Gastroesophageal sphincter (tissue), 4 donors: Measurements from ENCODE around the gene NEDD8. TPM values are rescaled to one million over a fixed set of nuclear protein-coding genes. Genes with fewer than 3 reads are reported as not detected.
A peak's percentile ranks its signal among the peaks of the same experiment; 100 is the strongest.

Source experiments
- ATAC-seq: fragments of 150-250 bp; one replicate; pipeline ENCODE4 v1.9.1; 2016; ENCODE audit warnings: mild to moderate bottlenecking, moderate library complexity
- H3K27ac ChIP-seq, 4 donors: fragments of 200-600 bp; sonication (generic) in 3 of 4; 1 replicate in 3 of 4; 2 replicates in 1 of 4; pipeline ENCODE4 v1.5.1; 2016 to 2019
- H3K27me3 ChIP-seq: fragments of 200-600 bp; sonication (generic); one replicate; pipeline ENCODE4 v1.5.1; 2019
- H3K36me3 ChIP-seq, 2 donors: fragments of 200-600 bp; sonication (generic); one replicate each; pipeline ENCODE4 v1.5.1; 2019; ENCODE audit warnings: control low read depth in 1 of 2
- H3K4me1 ChIP-seq, 3 donors: fragments of 200-600 bp; sonication (generic); 1 replicate in 2 of 3; 2 replicates in 1 of 3; pipeline ENCODE4 v1.5.1; 2016 to 2019; ENCODE audit warnings: control low read depth in 2 of 3
- H3K4me3 ChIP-seq, 2 donors: fragments of 200-600 bp; sonication (generic); one replicate each; pipeline ENCODE4 v1.5.1; 2019; ENCODE audit warnings: mild to moderate bottlenecking in 1 of 2, moderate library complexity in 1 of 2
- H3K9me3 ChIP-seq, 3 donors: fragments of 200-600 bp; sonication (generic); one replicate each; pipeline ENCODE4 v1.5.1; 2017 to 2019; ENCODE audit warnings: control low read depth in 2 of 3
- EP300 ChIP-seq: sonication (generic); formaldehyde crosslinking; IDR thresholded peaks from one replicate; pipeline ENCODE4 v1.6.1; 2017; ENCODE audit warnings: antibody characterized with exemption, mild to moderate bottlenecking
- POLR2A ChIP-seq, 2 donors: fragments of 450-650 bp; IDR thresholded peaks; one replicate each; pipeline ENCODE4 v1.6.1; 2017; ENCODE audit warnings: antibody characterized with exemption in 2 of 2, mild to moderate bottlenecking in 2 of 2, moderate library complexity in 1 of 2
- POLR2AphosphoS5 ChIP-seq: sonication (generic); formaldehyde crosslinking; IDR thresholded peaks from one replicate; pipeline ENCODE4 v1.6.1; 2017; ENCODE audit warnings: antibody characterized with exemption
- WGBS, 2 donors: methylation state at CpG; one replicate each; pipeline ENCODE4 v1.1.5; 2018; ENCODE audit warnings: low coverage in 1 of 2; 5-methylcytosine and 5-hydroxymethylcytosine counted together
- total RNA-seq, 4 donors: library from RNA; depleted of rRNA; stranded (reverse); fragments of >200 nt; gene quantifications; one replicate each; pipeline ENCODE4 v1.1.0, GENCODE V29; 2016
- TF ChIP-seq, protein P1 (sequence below), 4 experiments: fragments of 200-600 bp in 2 of 4; fragments of 450-650 bp in 2 of 4; sonication (generic) in 1 of 4; IDR thresholded peaks; one replicate each; pipeline ENCODE4 v1.5.1; 2017 to 2019; ENCODE audit warnings: antibody characterized with exemption in 4 of 4, mild to moderate bottlenecking in 2 of 4, moderate library complexity in 2 of 4

NEDD8 gene
- total RNA-seq, 4 donors from 2014 or later, result 136 to 193 (median 168) TPM

GRCh38 chr14:24216345-24216699 is 15.8 kb downstream of the NEDD8 start:
- 87 to 94% methylated on average over 2 of the region's 2 CpGs for WGBS, 2 donors
- TF ChIP-seq POLR2AphosphoS5, result no peak
- no peak for TF ChIP-seq EP300
- TF ChIP-seq, protein P1, sequence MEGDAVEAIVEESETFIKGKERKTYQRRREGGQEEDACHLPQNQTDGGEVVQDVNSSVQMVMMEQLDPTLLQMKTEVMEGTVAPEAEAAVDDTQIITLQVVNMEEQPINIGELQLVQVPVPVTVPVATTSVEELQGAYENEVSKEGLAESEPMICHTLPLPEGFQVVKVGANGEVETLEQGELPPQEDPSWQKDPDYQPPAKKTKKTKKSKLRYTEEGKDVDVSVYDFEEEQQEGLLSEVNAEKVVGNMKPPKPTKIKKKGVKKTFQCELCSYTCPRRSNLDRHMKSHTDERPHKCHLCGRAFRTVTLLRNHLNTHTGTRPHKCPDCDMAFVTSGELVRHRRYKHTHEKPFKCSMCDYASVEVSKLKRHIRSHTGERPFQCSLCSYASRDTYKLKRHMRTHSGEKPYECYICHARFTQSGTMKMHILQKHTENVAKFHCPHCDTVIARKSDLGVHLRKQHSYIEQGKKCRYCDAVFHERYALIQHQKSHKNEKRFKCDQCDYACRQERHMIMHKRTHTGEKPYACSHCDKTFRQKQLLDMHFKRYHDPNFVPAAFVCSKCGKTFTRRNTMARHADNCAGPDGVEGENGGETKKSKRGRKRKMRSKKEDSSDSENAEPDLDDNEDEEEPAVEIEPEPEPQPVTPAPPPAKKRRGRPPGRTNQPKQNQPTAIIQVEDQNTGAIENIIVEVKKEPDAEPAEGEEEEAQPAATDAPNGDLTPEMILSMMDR (IDR thresholded peaks at IDR 0.05), result no peak
- TF ChIP-seq POLR2A (IDR thresholded peaks at IDR 0.05), result no peak
- no peaks in the 10 kb centered on the region for H3K27me3 ChIP-seq
- H3K4me3 ChIP-seq, result peak overlapping the region in 1 of 2 donors; percentile 78
- H3K36me3 ChIP-seq, result peaks cover 0 to 15% of the 10 kb centered on the region in 2 donors
- H3K9me3 ChIP-seq, result no peaks in the 10 kb centered on the region
- H3K27ac ChIP-seq, result peak overlapping the region in 3 of 4 donors; percentile 92 to 97 (median 92)
- H3K4me1 ChIP-seq, result peaks cover 0 to 46% (median 13%) of the 10 kb centered on the region in 3 donors
- ATAC-seq, result no peak

DNA sequence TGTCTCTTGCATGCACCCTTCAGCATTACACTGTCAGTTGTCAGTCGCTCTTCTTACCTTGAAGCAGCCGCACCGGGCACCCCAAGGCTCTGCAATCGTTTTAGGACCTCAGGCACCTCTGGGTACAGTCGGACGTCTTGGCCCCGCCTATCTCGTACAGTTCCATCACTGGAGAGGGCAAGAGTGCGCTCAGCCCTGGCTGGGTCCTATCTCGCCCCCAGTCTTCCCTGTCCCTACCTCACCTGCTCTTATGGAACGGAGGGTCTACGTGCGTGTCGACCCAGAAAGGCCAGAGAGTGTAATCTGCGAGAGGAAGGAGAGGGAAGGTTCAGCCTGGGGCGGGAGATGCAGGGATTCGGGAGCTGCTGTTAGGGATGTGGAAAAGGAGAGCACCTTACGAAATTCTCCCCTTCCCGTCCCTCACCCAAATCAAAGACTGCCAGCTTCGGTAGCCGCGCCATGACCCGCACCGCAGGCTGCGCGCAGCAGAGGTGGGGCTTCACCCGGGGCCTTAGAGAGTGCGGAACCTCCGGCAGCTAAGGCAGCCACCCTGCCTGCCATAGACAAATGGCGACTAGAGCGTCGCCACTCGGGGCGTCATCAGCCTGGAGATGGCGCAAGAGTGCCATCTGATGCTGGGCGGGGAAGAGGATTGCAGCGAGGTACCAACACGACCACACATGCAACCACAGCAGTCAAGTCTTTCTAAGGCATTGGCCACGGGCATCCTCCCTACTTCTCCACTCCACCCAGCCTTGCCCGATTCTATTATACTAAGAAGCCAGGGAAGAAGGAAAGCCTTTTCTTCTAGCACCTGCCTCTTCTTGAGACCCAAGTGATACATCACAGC is 16.4 kb downstream of the NEDD8 start, which contains the start of gene MDP1:
Gene MDP1, minus strand, starts transcription at position 572 of the 850 bp plus-strand sequence. Its CDS starts 111 bp downstream, at position 461.
- Histone ChIP-seq H3K27me3 (no peaks in the 10 kb centered on the region), H3K4me1 (peaks cover 0 to 47% (median 13%) of the 10 kb centered on the region in 3 donors), H3K36me3 (peaks cover 0 to 21% of the 10 kb centered on the region in 2 donors), H3K4me3 (peak within 1 kb of the TSS; percentile 63 to 78), H3K27ac (peak within 1 kb of the TSS; percentile 76 to 97 (median 92)), H3K9me3 (no peaks in the 10 kb centered on the region)
- 0% methylated on average over 3 of the region's 40 CpGs for WGBS, 2 donors
- TF ChIP-seq, protein P1 (IDR thresholded peaks at IDR 0.05), result peak in 3 of 4 experiments; percentile 42 to 75 (median 46)
- TF ChIP-seq POLR2A (IDR thresholded peaks at IDR 0.05) (peak; percentile 79 to 90), EP300 (no peak), POLR2AphosphoS5 (peak; percentile 93)
- peak; percentile 78 for ATAC-seq

DNA sequence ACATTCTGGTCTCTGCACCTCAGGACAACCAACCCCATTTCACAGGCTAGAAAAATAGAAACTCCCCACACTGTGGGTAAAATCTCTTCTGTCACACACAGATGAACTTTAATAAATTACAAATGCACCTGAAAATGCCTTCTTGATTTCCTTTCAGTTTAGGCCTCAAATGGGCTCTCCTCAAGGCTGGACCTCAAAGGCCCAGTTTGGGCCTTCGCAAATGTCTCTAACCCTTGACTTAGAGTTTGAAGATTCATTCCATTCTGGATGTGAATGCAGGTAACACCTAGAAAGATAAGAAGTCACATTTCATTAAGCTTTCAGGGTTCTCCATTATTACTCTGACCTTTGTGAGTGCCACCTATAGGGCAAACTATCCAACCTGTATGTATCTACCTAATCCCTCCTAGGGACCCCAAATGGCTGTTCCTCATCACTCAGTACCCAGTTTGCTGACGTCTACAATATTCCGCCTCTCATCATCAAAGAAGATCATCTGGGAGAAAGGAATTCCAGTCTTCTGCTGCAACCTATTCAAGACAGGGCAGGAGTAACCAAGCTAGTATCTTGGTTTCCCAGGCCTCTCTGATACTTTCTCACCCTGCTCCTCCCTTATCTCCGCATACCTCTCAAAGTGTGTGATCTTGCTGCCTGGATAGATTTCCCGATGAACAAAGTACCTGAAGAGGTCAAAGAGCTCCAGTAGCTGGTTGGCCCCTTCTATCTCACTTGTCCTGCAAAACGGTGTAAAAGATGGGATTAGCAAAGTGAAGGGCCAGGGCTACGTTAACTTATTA is 18.1 kb downstream of the NEDD8 start:
- Histone ChIP-seq H3K36me3 (peaks cover 0 to 37% of the 10 kb centered on the region in 2 donors), H3K27ac (peak overlapping the region; percentile 74 to 97 (median 92)), H3K9me3 (no peaks in the 10 kb centered on the region), H3K4me1 (peaks cover 0 to 47% (median 13%) of the 10 kb centered on the region in 3 donors), H3K4me3 (peak overlapping the region; percentile 45 to 79), H3K27me3 (no peaks in the 10 kb centered on the region)
- WGBS, 2 donors, result 89 to 90% methylated on average over 5 to 6 of the region's 7 CpGs
- ATAC-seq, result no peak
- no peak for TF ChIP-seq EP300
- TF ChIP-seq, protein P1 (IDR thresholded peaks at IDR 0.05), result no peak
- no peak for TF ChIP-seq POLR2A (IDR thresholded peaks at IDR 0.05)
- no peak for TF ChIP-seq POLR2AphosphoS5

DNA sequence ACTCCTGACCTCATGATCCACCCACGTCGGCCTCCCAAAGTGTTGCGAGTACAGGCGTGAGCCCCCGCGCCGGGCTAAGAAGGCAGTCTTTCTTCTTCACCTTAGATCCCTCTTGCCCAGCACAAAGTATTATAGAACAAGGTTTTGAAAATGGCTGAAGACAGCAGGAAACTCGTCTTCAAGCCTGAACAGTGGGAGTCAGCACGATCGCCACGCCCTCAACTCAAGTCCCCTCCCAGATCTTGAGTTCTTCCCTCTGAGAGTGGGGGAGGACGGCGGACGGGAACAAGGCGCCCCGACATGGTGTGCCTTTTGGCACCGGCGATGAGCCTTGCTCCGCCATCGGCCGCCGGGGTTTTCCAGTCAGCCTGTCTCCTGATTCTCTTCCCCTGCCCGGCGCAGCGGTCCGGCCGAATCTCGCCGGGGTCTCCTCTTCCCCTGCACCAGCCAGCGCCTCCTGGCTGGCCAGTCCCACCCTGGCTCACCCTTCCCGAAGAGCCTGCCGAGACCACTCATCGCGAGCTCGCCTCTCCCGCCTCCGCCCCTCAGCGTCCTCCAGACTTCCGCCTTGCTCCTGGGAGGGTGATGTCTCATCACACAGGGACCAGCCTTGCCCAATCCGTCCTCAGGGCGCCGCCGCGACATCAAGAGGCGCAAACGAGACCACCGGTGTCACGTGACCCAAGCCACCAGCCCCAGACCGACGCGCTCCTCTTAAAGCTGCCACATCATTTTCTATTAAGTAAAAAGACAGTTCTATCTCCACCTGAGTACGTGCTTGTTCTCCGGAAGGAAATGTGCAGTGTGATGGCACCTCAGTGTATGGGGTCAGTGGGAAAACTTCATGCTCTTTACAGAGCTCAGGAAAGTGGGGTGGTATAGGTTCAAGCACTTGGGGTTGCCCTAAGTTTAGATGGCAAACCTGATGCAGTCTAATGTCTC is 19.0 kb downstream of the NEDD8 start, which contains the start of gene CHMP4A:
Gene CHMP4A, minus strand, starts transcription at position 565 of the 942 bp plus-strand sequence. Its CDS starts 49 bp downstream, at position 516.
- peaks cover 0 to 46% of the 10 kb centered on the region in 2 donors for H3K36me3 ChIP-seq
- WGBS, 2 donors, result 1% methylated on average over 23 of the region's 53 CpGs; no CpG with 5 or more reads in 1 of the 2 donors
- ATAC-seq, result peak; percentile 95

More for the DNA sequence above, 19.0 kb downstream of the NEDD8 start, which contains the start of gene CHMP4A:
- Histone ChIP-seq H3K4me1 (peaks cover 0 to 47% (median 13%) of the 10 kb centered on the region in 3 donors), H3K27ac (peak within 1 kb of the TSS; percentile 74 to 97 (median 92)), H3K9me3 (no peaks in the 10 kb centered on the region), H3K27me3 (no peaks in the 10 kb centered on the region), H3K4me3 (peak within 1 kb of the TSS; percentile 45 to 79)
- TF ChIP-seq POLR2A (IDR thresholded peaks at IDR 0.05) (peak; percentile 93 to 94), EP300 (no peak), POLR2AphosphoS5 (peak; percentile 99)
- TF ChIP-seq, protein P1 (IDR thresholded peaks at IDR 0.05), result peak in 2 of 4 experiments; percentile 21 to 50
